ENCODE data around the gene SPRED3.

- TF ChIP-seq TAF1 (IDR thresholded peaks at IDR 0.05; ENCODE audit: borderline replicate concordance, insufficient read depth, low read length) (peak; percentile 78), POLR2AphosphoS5 (IDR thresholded peaks at IDR 0.05; ENCODE audit: low read depth, low read length) (peak; percentile 73), REST (IDR thresholded peaks at IDR 0.05; ENCODE audit: insufficient read depth in 1 of 2, low read depth in 2 of 2, low read length in 2 of 2) (0 out of 4 replicates have a peak, but pooled peaks of 1 of the 2 experiments have one; percentile 23), SIN3A (IDR thresholded peaks at IDR 0.05; ENCODE audit: borderline replicate concordance, insufficient read depth, low read length) (peak; percentile 82; the same call in 1 of the 2 replicates), FOXP2 (optimal IDR thresholded peaks at IDR 0.05; ENCODE audit: borderline replicate concordance, extremely low read depth, extremely low read length, insufficient read depth) (no peak)
Observed at GRCh38 chr19:38389101-38389925, 816 bp downstream of the SPRED3 start.
